HG03025 (cell line): Measurements from ENCODE around the gene LRRN2.

Source experiments
- ATAC-seq: cut with Tn5 transposase; IDR thresholded peaks from one replicate; pipeline ENCODE4 v1.9.1; 2021; ENCODE audit warnings: mild to moderate bottlenecking, moderate library complexity; ENCODE audit not compliant: unreplicated experiment, low FRiP score

The LRRN2 gene

GRCh38 chr1:204611036-204611435, 74.5 kb downstream of the LRRN2 start:
- ATAC-seq: no peak

GRCh38 chr1:204607910-204608309, 77.6 kb downstream of the LRRN2 start:
- ATAC-seq: no peak

- no peak for ATAC-seq
Observed at GRCh38 chr1:204605791-204606190, 79.7 kb downstream of the LRRN2 start.

GRCh38 chr1:204602871-204603542, 82.5 kb downstream of the LRRN2 start:
- ATAC-seq: no peak

GRCh38 chr1:204602111-204602579, 83.4 kb downstream of the LRRN2 start:
- ATAC-seq: no peak

GRCh38 chr1:204600968-204601367, 84.6 kb downstream of the LRRN2 start:
- no peak for ATAC-seq

- no peak for ATAC-seq
Observed at GRCh38 chr1:204600203-204600602, 85.3 kb downstream of the LRRN2 start.

GRCh38 chr1:204599596-204599995, 85.9 kb downstream of the LRRN2 start:
- ATAC-seq: no peak

- ATAC-seq: no peak
Observed at GRCh38 chr1:204599098-204599497, 86.4 kb downstream of the LRRN2 start.

GRCh38 chr1:204598319-204598969, 87.1 kb downstream of the LRRN2 start:
- ATAC-seq: no peak

- no peak for ATAC-seq
Observed at GRCh38 chr1:204592246-204592948, 93.1 kb downstream of the LRRN2 start.

GRCh38 chr1:204591473-204592090, 94.0 kb downstream of the LRRN2 start:
- ATAC-seq: no peak

GRCh38 chr1:204589409-204590038, 96.0 kb downstream of the LRRN2 start:
- no peak for ATAC-seq

- ATAC-seq: no peak
Observed at GRCh38 chr1:204588826-204589225, 96.7 kb downstream of the LRRN2 start.

GRCh38 chr1:204587621-204588020, 97.9 kb downstream of the LRRN2 start:
- ATAC-seq: no peak

- ATAC-seq: no peak
Observed at GRCh38 chr1:204584699-204585372, 100.7 kb downstream of the LRRN2 start.

- ATAC-seq: no peak
Observed at GRCh38 chr1:204583909-204584632, 101.5 kb downstream of the LRRN2 start.

- no peak for ATAC-seq
Observed at GRCh38 chr1:204581759-204582158, 103.8 kb downstream of the LRRN2 start.

- ATAC-seq: no peak
Observed at GRCh38 chr1:204580862-204581261, 104.7 kb downstream of the LRRN2 start.
